IPS-18c (cell line): ENCODE measurements around the gene SELENOO.
"Not testable (repeated sequence)": the region's sequence is repeated elsewhere in the genome, so short reads cannot be mapped to it uniquely, and the experiment has no call there.

ENCODE experiments used
- H3K4me3 ChIP-seq: 2 replicates; pipeline ENCODE4 v1.7.0; 2013; ENCODE audit warnings: low read depth, mild to moderate bottlenecking, low read length, moderate library complexity; ENCODE audit not compliant: insufficient read depth
- H3K9me3 ChIP-seq: one replicate; pipeline ENCODE4 v1.6.1; 2013; ENCODE audit warnings: mild to moderate bottlenecking, low read length, moderate library complexity; ENCODE audit not compliant: control insufficient read depth, insufficient read depth

SELENOO gene

GRCh38 chr22:50190941-50191741, 9.7 kb upstream of the SELENOO start:
- H3K9me3 ChIP-seq: no peaks in the 10 kb centered on the region
- peak overlapping the region; percentile 49 for H3K4me3 ChIP-seq

GRCh38 chr22:50192436-50193204, 8.2 kb upstream of the SELENOO start:
- no peaks in the 10 kb centered on the region for H3K9me3 ChIP-seq
- no peak overlapping the region for H3K4me3 ChIP-seq

DNA sequence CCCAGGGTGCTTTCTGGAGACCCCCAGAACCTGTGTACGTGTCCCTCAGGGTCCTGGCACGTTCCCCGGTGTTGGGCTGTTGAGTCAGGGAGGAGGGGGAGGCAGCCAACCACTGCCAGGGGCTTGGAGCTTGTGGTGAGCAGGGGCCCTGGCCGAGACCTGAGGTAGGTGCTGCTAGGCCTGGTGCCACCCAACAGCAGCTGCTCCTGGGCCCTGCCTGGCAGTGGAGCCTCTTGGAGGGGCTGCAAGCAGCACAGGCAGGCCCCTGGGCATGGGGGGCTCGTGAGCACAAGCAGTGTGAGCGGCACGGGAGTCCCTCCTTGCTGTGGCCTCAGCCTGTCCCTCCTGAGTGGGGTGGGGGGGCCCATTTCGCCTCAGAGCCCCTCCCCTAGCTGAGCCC, 7.2 kb upstream of the SELENOO start:
- H3K4me3 ChIP-seq: no peak overlapping the region
- H3K9me3 ChIP-seq: no peaks in the 10 kb centered on the region

DNA sequence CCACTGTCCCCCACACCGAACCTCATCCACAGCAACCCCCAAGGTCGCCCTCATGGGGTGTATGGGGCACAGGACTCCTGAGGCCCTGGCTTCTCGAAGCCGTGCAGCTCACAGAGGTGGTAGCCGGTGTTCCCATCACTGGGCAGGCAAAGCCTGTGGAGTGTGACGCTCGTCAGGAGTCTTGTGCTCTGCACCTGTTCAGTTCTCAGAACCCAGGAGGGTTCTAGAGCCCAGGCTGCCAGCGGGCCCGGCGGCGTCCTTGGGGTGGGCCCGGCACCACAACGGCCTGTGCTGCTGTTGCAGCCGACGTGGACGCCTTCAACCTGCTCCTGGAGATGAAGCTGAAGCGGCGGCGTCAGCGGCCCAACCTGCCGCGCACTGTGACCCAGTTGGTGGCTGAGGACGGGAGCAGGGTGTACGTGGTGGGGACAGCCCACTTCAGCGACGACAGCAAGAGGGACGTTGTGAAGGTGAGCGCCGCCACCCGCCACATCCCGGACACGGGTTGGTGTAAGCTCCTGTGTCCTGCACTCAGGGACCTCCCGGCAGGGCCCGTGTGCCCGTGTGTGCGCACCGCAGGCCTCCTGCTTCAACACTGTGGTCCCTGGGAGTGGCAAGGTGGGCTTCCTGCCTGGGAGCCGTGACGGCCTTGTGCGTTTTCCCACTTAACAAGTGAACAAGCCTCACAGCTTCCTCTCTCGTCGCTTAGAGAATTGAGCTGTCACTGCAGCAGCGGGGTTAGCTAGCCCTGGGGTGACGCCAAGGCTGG, 6.6 kb upstream of the SELENOO start:
- Histone ChIP-seq H3K4me3 (no peak overlapping the region), H3K9me3 (no peaks in the 10 kb centered on the region)

- H3K9me3 ChIP-seq: no peaks in the 10 kb centered on the region
- no peak overlapping the region for H3K4me3 ChIP-seq
These were observed 4.6 kb upstream of the SELENOO start for GRCh38 chr22:50196256-50196655.

DNA sequence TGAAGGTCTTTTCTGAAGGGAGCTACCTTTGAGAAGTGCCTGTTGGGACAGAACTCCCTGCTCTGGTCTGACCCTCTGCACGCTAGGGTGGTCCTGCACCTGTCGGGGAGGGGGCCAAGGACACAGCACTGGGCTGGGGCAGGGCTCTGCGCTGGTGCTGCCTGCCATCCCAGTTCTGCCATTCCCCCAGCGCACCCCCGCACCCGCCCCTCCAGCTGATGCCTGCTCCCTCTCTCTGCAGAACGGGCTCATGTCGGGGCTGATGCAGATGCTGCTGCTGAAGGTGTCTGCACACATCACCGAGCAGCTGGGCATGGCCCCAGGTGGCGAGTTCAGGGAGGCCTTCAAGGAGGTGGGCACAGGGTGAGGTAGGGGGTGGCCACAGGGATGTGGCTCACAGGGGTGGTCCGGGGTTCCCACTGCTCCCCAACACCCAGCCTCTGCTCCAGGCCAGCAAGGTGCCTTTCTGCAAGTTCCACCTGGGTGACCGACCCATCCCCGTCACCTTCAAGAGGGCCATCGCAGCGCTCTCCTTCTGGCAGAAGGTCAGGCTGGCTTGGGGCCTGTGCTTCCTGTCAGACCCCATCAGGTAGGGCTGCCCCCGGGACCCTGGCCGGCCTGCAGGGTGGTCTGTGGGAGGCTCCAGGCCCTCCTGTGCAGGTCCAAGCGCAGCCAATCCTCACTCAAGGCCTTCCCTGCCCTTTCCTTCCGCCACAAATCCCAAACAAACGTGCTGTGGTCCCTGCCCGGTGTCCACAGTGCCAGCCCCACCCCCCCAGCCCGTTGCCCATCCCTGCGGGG, 3.6 kb upstream of the SELENOO start:
- H3K4me3 ChIP-seq: no peak overlapping the region
- H3K9me3 ChIP-seq: no peaks in the 10 kb centered on the region

- no peaks in the 10 kb centered on the region for H3K9me3 ChIP-seq
- no peak overlapping the region for H3K4me3 ChIP-seq
These were observed 2.8 kb upstream of the SELENOO start for GRCh38 chr22:50197856-50198623.

- H3K9me3 ChIP-seq: no peaks in the 10 kb centered on the region
- H3K4me3 ChIP-seq: no peak overlapping the region
These were observed 2.2 kb upstream of the SELENOO start for GRCh38 chr22:50198624-50199017.

DNA sequence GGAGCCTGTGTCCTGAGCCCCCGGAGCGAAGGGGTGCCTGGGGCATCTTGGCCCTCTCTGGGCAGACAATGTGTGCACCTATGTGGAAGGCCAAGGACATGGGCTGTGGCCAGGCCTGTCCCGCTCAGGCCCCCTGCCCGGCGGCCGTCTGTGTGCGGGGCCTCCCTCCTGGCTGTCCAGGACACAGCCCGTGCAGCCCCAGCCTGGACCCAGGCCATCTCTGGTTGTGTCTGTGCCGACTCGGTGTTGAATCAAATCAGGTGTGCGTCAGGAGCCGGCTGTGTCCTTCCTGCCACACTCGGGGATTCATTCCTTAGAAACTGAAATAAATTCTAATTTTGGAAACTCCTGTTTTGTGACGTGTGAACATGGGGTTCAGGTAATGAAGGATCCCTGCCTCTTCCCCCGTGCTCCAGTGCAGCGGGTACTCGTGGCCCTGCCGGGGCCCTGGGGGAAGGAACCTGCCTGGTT, 1.5 kb upstream of the SELENOO start:
- H3K4me3 ChIP-seq: no peak overlapping the region; the same call in 1 of the 2 replicates
- no peaks in the 10 kb centered on the region for H3K9me3 ChIP-seq

DNA sequence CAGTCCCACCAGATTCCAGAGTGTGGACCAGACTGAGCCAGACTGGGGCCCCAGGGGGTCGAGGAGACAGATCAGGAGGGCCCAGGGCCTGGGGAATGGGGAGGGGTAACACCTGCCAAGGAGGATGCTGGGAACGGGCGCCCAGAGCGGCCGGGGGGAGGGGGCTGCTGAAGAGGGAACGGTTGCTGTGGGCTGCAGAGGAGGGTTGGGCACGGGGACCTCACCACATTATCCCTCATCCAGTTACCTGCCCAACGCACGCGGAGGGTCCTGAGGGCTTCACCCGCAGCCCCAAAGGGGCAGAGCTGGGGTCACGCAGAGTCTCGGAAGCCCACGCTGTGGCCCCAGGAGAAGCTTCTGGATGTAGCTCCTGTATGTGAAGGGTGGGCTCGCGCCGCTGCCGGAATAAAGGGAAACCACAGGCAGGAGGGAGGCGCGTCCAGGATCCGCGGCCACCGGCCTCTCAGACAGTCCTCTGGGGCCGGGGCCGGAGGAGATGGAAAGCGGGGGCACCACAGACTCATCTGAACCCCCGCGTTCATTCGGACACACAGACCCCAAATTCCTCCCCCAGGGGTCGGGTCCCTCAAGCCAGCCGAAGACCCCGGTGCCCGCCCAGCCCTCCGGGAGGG, 866 bp upstream of the SELENOO start:
- H3K4me3 ChIP-seq: peak overlapping the region; percentile 81
- no peaks in the 10 kb centered on the region for H3K9me3 ChIP-seq

GRCh38 chr22:50201191-50202129, 649 bp downstream of the SELENOO start:
- peak overlapping the region; percentile 81 for H3K4me3 ChIP-seq
- H3K9me3 ChIP-seq: no peaks in the 10 kb centered on the region

DNA sequence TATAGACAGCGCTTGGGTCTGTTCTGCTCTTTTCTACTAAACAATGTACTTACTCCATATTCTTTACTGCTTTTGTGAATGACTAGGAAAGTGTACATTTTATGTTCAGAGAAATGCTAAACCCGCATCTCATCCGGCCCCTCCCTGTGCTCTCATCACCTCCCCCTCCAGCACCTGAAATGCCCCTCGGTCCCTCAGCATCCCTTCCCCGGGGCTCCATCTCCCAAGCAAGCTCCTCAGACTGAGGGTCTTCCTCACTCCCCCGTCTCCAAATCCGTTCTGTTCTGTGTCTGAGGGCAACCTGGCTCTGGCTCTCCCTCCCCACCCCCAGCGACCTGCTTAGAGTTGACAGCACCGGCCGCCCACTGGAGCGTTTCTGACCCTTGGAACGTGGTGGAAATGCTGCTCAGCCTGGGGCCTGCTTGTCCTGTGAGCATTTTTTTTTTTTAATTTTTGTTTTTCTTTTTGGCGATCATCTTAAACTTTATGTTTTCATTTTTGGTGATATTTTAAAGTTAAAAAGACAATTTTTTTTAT, 1.4 kb downstream of the SELENOO start:
- no peaks in the 10 kb centered on the region for H3K9me3 ChIP-seq
- H3K4me3 ChIP-seq: peak overlapping the region; percentile 81

GRCh38 chr22:50203288-50203687, 2.5 kb downstream of the SELENOO start:
- no peak overlapping the region for H3K4me3 ChIP-seq
- H3K9me3 ChIP-seq: no peaks in the 10 kb centered on the region

DNA sequence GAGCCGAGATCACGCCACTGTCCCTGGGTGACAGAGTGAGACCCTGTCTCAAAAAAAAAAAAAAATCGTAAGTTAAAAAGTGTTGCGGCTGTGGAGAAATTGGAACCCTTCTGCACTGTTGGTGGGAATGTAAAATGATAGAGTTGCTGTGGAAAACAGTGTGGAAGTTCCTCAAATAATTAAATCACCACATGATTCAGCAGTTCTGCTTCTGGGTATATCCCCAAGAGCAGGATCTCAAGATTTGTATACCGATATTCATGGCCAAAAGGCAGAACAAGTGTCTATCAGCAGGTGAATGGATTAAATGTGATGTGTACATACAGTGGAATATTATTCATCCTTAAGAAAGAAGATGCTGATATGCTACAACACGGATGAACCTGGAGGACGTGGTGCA, 3.8 kb downstream of the SELENOO start:
- Histone ChIP-seq H3K4me3 (no peak overlapping the region), H3K9me3 (no peaks in the 10 kb centered on the region)

GRCh38 chr22:50204998-50205397, 4.2 kb downstream of the SELENOO start:
- not testable (repeated sequence) for H3K4me3 ChIP-seq, H3K9me3 ChIP-seq
